ENCODE results near the gene UMPS. TPM values are rescaled to one million over a fixed set of nuclear protein-coding genes. Genes with fewer than 3 reads are reported as not detected.
"Not testable (repeated sequence)": the region's sequence is repeated elsewhere in the genome, so short reads cannot be mapped to it uniquely, and the experiment has no call there.

The UMPS gene
- total RNA-seq, 4 donors from 2014 or later = 20.7 to 37.2 (median 28.2) TPM

DNA sequence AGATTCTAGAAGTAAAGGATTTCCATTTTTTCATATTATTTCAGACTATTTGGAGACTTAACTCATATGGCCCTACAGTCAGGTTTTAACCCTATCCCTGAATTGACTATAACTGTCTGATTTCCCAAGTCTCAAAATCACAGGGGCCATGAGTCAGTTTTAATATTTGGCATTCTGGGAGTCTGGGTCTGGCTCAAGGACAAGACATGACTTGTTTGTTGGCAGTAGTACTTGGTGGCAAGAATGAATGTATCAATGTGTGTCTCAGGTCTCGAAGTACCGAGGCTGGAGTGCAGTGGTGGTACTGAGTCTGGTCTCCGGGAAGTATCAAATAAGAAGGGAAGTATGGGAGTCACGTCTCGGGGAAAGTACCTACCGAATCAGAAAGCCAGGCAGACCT lies 10.8 kb downstream of the UMPS start:
- TF ChIP-seq, protein P1, sequence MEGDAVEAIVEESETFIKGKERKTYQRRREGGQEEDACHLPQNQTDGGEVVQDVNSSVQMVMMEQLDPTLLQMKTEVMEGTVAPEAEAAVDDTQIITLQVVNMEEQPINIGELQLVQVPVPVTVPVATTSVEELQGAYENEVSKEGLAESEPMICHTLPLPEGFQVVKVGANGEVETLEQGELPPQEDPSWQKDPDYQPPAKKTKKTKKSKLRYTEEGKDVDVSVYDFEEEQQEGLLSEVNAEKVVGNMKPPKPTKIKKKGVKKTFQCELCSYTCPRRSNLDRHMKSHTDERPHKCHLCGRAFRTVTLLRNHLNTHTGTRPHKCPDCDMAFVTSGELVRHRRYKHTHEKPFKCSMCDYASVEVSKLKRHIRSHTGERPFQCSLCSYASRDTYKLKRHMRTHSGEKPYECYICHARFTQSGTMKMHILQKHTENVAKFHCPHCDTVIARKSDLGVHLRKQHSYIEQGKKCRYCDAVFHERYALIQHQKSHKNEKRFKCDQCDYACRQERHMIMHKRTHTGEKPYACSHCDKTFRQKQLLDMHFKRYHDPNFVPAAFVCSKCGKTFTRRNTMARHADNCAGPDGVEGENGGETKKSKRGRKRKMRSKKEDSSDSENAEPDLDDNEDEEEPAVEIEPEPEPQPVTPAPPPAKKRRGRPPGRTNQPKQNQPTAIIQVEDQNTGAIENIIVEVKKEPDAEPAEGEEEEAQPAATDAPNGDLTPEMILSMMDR (IDR thresholded peaks at IDR 0.05) = no peak
- ATAC-seq (ENCODE audit: low FRiP score) = peak; percentile 33
- no peak for DNase-seq (ENCODE audit: low spot score)

DNA sequence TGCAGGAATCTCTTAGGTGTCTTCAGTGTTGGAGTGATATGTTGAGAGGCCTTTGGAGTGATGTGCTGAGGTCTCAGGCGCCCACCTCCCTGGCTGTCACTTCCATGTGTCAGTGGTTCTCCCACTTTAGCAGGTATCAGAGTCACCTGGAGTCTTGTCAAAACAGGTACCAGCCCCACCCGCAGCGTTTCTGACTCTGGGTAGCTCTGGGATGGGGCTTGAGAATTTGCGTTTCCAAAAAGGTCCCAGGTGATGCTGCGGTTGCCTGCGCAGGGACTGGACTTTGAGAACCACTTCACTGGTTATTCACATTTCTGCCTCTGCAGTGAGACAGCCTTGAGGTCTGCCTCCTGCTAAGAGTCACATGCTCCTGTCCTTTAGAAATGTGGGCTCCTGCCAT lies 15.5 kb downstream of the UMPS start:
- ATAC-seq (ENCODE audit: low FRiP score) = no peak
- TF ChIP-seq, protein P1 (IDR thresholded peaks at IDR 0.05) = no peak
- no peak for DNase-seq (ENCODE audit: low spot score)

DNA sequence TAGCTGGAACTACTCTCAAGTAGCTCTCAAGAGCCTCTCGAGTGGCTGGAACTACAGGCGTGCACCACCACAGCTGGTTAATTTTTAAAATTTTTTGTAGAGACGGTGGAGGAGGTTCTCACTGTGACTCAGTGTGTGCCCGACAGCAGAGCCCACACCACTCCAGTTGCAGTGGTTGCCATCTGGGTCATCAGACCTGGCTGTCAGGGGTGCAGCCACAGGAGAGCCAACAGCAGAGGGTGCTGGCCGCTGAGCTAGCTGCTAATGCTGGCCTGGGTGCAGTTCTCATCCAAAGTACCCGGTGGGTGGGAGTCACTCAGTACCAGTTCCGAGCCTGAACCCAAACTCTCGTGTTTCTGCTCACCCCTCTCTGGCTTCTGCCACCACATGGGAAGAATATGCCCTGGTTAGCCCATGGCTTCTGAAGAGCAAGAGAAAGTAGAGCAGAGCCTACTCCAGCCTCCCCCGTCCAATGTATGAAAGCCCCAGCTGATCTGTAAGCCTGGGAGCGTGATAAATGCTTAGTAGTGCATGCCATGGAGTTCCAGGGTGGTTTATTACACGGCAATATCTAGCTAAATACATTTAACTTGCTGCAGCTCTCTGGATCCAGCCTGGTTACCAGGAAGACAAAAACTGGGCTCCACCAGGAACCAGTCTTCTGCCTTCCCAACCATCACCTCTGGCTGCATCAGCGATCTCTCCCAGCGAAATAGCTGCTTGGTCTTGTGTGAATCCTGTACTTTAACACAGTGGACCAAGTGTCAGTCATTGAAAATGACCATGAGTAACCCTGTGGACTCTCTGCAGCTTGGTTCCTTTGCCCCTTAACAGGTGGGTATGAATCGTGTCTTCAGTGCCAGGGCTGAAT lies 17.1 kb downstream of the UMPS start:
- DNase-seq (ENCODE audit: low spot score) (no peak), ATAC-seq (ENCODE audit: low FRiP score) (no peak)
- TF ChIP-seq, protein P1 (IDR thresholded peaks at IDR 0.05) = no peak

DNA sequence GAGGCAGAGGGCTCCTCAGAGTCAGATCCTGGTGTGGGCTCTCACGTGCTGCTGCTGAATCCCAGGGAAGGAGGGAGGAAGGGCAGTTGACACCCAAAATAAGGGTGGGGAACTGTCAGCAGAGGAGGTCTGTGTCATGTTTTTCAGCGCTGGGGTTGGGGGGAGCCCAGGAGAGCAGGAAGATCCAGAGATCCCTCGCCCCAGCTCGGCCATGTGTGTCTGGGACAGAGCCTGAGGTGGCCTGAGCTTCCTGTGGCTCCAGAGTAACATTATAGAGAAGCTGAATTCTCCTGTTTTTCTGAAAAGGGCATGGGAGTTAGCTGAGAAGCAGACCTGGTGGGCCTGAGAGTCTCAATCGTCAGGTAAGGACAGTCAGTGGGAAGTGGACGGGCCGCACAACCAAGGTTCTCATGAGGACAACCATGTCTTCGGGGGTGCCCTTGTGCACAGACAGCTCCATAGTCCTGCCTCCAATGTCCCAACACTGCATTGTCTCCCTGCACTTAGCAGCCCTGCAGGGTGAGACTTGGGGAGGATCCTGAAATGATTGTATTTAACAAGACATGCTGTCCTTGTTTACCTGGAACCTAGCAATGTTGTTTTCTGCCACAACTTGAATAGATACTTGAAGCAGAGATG lies 18.4 kb downstream of the UMPS start:
- TF ChIP-seq, protein P1 (IDR thresholded peaks at IDR 0.05) = no peak
- DNase-seq (ENCODE audit: low spot score) (no peak), ATAC-seq (ENCODE audit: low FRiP score) (no peak)

DNA sequence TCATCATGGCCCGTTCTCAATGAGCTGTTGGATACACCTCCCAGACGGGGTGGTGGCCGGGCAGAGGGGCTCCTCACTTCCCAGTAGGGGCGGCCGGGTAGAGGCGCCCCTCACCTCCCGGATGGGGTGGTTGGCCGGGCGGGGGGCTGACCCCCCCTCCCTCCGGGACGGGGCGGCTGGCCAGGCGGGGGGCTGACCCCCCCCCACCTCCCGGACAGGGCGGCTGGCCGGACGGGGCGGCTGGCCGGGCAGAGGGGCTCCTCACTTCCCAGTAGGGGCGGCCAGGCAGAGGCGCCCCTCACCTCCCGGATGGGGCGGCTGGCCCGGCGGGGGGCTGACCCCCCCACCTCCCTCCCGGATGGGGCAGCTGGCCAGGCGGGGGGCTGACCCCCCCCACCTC lies 19.6 kb downstream of the UMPS start:
- ATAC-seq (ENCODE audit: low FRiP score); DNase-seq (ENCODE audit: low spot score): not testable (repeated sequence)

DNA sequence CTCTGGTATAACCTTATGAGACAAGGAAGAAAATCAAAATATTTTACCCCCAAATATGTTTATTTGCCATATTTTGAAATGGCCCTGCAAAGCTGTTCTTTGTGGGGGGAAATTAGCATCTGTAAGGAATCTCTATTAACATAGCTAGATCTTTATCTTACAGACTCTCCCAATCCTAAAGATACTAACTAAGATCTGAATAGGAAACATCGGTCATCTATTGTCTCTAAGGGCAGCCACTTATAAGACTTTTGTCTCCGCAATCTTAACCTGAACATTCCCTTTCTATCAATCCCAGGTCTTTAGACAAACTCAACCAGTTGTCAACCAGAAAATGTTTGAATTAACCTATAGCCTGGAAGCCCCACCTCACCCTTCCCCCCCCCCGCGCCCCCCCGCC lies 21.2 kb downstream of the UMPS start:
- TF ChIP-seq, protein P1 (IDR thresholded peaks at IDR 0.05) = no peak
- DNase-seq (ENCODE audit: low spot score) (no peak), ATAC-seq (ENCODE audit: low FRiP score) (no peak)

DNA sequence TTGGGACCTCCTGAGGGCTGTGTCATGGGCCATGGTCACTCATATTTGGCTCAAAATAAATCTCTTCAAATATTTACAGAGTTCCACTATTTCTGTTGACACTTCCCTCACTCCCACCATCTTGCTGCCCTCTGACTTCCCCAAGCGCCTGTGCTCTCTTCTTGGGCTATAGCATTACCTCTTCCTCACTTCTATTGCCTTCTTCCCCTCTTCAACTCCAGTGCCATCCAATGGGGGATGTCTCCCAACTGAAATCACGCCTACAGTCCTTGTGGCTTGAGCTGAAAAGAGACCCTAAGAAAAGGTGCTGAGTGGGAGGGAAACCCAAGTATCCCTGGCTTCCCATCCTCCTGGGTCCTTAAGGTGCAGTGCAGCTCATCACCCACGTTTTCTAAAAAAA lies 21.8 kb downstream of the UMPS start:
- no peak for DNase-seq (ENCODE audit: low spot score)
- TF ChIP-seq, protein P1 (IDR thresholded peaks at IDR 0.05) = no peak
- ATAC-seq (ENCODE audit: low FRiP score) = no peak

DNA sequence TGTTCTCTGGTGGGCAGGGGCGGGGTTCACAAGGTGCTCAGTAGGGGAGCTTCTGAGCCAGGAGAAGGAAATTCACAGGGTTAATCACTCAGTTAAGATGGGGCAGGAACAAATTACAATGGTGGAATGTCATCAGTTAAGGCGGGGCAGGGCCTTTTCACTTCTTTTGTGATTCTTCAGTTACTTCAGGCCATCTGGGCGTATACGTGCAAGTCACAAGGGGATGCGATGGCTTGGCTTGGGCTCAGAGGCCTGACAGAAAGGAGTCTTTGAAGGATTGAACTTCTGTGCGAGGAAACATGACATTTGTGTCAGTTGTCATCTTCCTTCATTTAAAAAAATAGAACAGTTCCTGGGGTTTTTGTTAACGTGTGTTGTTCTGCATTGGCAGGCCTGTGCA lies 27.7 kb downstream of the UMPS start:
- DNase-seq (ENCODE audit: low spot score); ATAC-seq (ENCODE audit: low FRiP score): not testable (repeated sequence)

Measured in omental fat pad (tissue), 4 donors.